ENCODE measurements around the gene SMURF2.

SMURF2 gene

DNA sequence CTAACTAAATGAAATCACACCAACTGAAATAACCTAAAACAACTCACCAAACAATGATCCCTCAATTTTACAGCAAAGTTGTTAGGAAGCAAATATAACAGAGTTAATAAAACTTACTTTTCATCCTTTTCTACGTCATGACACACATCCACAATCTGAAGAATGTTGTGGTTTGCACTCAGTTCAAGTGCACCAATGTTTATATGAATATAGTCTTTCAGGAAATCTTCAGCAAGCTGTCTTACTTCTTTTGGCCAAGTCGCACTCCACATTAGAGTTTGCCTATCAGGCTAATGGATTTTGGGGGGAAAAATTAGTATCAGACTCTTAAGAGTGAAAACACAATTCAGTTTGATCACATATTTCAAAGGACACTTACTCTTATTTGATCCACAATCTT lies 159.3 kb downstream of the SMURF2 start:
- no peak for TF ChIP-seq TCF4 (CRISPR knock-in tag; IDR thresholded peaks at IDR 0.05; ENCODE audit: borderline replicate concordance)
- TF ChIP-seq, protein P1, sequence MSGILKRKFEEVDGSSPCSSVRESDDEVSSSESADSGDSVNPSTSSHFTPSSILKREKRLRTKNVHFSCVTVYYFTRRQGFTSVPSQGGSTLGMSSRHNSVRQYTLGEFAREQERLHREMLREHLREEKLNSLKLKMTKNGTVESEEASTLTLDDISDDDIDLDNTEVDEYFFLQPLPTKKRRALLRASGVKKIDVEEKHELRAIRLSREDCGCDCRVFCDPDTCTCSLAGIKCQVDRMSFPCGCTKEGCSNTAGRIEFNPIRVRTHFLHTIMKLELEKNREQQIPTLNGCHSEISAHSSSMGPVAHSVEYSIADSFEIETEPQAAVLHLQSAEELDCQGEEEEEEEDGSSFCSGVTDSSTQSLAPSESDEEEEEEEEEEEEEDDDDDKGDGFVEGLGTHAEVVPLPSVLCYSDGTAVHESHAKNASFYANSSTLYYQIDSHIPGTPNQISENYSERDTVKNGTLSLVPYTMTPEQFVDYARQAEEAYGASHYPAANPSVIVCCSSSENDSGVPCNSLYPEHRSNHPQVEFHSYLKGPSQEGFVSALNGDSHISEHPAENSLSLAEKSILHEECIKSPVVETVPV (CRISPR knock-in tag; IDR thresholded peaks at IDR 0.05): no peak
- no peak for TF ChIP-seq OSR1 (CRISPR knock-in tag; IDR thresholded peaks at IDR 0.05)
- TF ChIP-seq TOX (CRISPR knock-in tag; IDR thresholded peaks at IDR 0.05; ENCODE audit: borderline replicate concordance): no peak
- TF ChIP-seq CSDC2 (CRISPR knock-in tag; IDR thresholded peaks at IDR 0.05): no peak
- TF ChIP-seq, protein P2, sequence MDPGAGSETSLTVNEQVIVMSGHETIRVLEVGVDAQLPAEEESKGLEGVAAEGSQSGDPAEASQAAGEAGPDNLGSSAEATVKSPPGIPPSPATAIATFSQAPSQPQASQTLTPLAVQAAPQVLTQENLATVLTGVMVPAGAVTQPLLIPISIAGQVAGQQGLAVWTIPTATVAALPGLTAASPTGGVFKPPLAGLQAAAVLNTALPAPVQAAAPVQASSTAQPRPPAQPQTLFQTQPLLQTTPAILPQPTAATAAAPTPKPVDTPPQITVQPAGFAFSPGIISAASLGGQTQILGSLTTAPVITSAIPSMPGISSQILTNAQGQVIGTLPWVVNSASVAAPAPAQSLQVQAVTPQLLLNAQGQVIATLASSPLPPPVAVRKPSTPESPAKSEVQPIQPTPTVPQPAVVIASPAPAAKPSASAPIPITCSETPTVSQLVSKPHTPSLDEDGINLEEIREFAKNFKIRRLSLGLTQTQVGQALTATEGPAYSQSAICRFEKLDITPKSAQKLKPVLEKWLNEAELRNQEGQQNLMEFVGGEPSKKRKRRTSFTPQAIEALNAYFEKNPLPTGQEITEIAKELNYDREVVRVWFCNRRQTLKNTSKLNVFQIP (CRISPR knock-in tag; IDR thresholded peaks at IDR 0.05; ENCODE audit: borderline replicate concordance, low read depth): no peak
- TF ChIP-seq ZNF70 (CRISPR knock-in tag; IDR thresholded peaks at IDR 0.05): no peak
- TF ChIP-seq, protein P3, sequence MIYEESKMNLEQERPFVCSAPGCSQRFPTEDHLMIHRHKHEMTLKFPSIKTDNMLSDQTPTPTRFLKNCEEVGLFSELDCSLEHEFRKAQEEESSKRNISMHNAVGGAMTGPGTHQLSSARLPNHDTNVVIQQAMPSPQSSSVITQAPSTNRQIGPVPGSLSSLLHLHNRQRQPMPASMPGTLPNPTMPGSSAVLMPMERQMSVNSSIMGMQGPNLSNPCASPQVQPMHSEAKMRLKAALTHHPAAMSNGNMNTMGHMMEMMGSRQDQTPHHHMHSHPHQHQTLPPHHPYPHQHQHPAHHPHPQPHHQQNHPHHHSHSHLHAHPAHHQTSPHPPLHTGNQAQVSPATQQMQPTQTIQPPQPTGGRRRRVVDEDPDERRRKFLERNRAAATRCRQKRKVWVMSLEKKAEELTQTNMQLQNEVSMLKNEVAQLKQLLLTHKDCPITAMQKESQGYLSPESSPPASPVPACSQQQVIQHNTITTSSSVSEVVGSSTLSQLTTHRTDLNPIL (CRISPR knock-in tag; IDR thresholded peaks at IDR 0.05; ENCODE audit: low read depth): no peak
- no peak for TF ChIP-seq BACH2 (CRISPR knock-in tag; IDR thresholded peaks at IDR 0.05; ENCODE audit: borderline replicate concordance)
- TF ChIP-seq ESRRG (CRISPR knock-in tag; IDR thresholded peaks at IDR 0.05): no peak
- TF ChIP-seq, protein P4, sequence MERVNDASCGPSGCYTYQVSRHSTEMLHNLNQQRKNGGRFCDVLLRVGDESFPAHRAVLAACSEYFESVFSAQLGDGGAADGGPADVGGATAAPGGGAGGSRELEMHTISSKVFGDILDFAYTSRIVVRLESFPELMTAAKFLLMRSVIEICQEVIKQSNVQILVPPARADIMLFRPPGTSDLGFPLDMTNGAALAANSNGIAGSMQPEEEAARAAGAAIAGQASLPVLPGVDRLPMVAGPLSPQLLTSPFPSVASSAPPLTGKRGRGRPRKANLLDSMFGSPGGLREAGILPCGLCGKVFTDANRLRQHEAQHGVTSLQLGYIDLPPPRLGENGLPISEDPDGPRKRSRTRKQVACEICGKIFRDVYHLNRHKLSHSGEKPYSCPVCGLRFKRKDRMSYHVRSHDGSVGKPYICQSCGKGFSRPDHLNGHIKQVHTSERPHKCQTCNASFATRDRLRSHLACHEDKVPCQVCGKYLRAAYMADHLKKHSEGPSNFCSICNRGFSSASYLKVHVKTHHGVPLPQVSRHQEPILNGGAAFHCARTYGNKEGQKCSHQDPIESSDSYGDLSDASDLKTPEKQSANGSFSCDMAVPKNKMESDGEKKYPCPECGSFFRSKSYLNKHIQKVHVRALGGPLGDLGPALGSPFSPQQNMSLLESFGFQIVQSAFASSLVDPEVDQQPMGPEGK (CRISPR knock-in tag; IDR thresholded peaks at IDR 0.05; ENCODE audit: borderline replicate concordance): no peak
- TF ChIP-seq ZC3H10 (CRISPR knock-in tag; IDR thresholded peaks at IDR 0.05): no peak
- no peak for TF ChIP-seq ZNF8 (CRISPR knock-in tag; IDR thresholded peaks at IDR 0.05)
- TF ChIP-seq PPARA (CRISPR knock-in tag; IDR thresholded peaks at IDR 0.05; ENCODE audit: borderline replicate concordance): no peak
- ATAC-seq: no peak

DNA sequence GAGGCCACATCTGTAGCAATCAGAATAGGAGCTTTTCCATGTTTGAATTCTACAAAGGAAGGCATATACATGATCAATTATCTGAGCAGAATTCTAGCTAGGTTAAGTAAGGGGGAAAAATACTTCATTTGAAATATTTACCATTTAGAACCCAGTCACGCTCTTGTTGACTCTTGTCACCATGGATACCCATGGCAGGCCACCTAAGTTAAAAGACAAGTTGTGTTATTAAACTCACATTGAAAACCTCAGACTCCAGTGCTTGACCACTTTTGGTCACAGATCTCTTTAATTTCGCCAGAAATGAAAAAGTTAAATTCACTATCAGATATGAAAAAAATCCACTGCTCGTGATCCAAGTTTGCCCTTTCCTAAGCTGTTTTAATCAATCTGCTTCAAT lies 160.1 kb downstream of the SMURF2 start:
- TF ChIP-seq ZNF565 (CRISPR knock-in tag; conservative IDR thresholded peaks at IDR 0.05; ENCODE audit: low read depth) (no peak), CSDC2 (CRISPR knock-in tag; IDR thresholded peaks at IDR 0.05) (no peak), ZNF70 (CRISPR knock-in tag; IDR thresholded peaks at IDR 0.05) (no peak), ISL1 (CRISPR knock-in tag; IDR thresholded peaks at IDR 0.05) (no peak), BACH2 (CRISPR knock-in tag; IDR thresholded peaks at IDR 0.05; ENCODE audit: borderline replicate concordance) (no peak), SNAI2 (CRISPR knock-in tag; IDR thresholded peaks at IDR 0.05) (no peak), PPARA (CRISPR knock-in tag; IDR thresholded peaks at IDR 0.05; ENCODE audit: borderline replicate concordance) (no peak), TOX (CRISPR knock-in tag; IDR thresholded peaks at IDR 0.05; ENCODE audit: borderline replicate concordance) (no peak), ZNF8 (CRISPR knock-in tag; IDR thresholded peaks at IDR 0.05) (no peak), RARB (CRISPR knock-in tag; IDR thresholded peaks at IDR 0.05) (no peak), ESRRG (CRISPR knock-in tag; IDR thresholded peaks at IDR 0.05) (no peak)
- TF ChIP-seq, protein P3 (CRISPR knock-in tag; IDR thresholded peaks at IDR 0.05; ENCODE audit: low read depth): no peak
- TF ChIP-seq, protein P2 (CRISPR knock-in tag; IDR thresholded peaks at IDR 0.05; ENCODE audit: borderline replicate concordance, low read depth): no peak
- TF ChIP-seq, protein P5, sequence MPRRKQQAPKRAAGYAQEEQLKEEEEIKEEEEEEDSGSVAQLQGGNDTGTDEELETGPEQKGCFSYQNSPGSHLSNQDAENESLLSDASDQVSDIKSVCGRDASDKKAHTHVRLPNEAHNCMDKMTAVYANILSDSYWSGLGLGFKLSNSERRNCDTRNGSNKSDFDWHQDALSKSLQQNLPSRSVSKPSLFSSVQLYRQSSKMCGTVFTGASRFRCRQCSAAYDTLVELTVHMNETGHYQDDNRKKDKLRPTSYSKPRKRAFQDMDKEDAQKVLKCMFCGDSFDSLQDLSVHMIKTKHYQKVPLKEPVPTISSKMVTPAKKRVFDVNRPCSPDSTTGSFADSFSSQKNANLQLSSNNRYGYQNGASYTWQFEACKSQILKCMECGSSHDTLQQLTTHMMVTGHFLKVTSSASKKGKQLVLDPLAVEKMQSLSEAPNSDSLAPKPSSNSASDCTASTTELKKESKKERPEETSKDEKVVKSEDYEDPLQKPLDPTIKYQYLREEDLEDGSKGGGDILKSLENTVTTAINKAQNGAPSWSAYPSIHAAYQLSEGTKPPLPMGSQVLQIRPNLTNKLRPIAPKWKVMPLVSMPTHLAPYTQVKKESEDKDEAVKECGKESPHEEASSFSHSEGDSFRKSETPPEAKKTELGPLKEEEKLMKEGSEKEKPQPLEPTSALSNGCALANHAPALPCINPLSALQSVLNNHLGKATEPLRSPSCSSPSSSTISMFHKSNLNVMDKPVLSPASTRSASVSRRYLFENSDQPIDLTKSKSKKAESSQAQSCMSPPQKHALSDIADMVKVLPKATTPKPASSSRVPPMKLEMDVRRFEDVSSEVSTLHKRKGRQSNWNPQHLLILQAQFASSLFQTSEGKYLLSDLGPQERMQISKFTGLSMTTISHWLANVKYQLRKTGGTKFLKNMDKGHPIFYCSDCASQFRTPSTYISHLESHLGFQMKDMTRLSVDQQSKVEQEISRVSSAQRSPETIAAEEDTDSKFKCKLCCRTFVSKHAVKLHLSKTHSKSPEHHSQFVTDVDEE (CRISPR knock-in tag; IDR thresholded peaks at IDR 0.05): no peak
- TF ChIP-seq, protein P4 (CRISPR knock-in tag; IDR thresholded peaks at IDR 0.05; ENCODE audit: borderline replicate concordance): no peak
- ATAC-seq: no peak
